Spleen (tissue), 7 donors: ENCODE data around the gene NKX2-1.

ENCODE experiments used
- CTCF ChIP-seq, 11 experiments: fragments of 200-600 bp in 7 of 11; fragments of 450-650 bp in 4 of 11; sonication (generic) in 4 of 11; IDR thresholded peaks in 8 of 11; conservative IDR thresholded peaks in 3 of 11; 1 replicate in 7 of 11; 2 replicates in 4 of 11; pipeline versions ENCODE4 v1.4.0 to v1.8.0; 2016 to 2021; ENCODE audit warnings: antibody characterized with exemption in 11 of 11, inconsistent platforms in 4 of 11, mild to moderate bottlenecking in 1 of 11
- POLR2A ChIP-seq, 3 donors: fragments of 450-650 bp; IDR thresholded peaks; one replicate each; pipeline ENCODE4 v1.5.1; 2017; ENCODE audit warnings: antibody characterized with exemption in 3 of 3, mild to moderate bottlenecking in 1 of 3
- donor health status: DM: no; HTN: no; CAD: no; lungs with moderate emphysema.
- donor health status: DM: no; HTN: no; CAD: no.
- donor health status: DM: no; HTN: no; CAD: no.

DNA sequence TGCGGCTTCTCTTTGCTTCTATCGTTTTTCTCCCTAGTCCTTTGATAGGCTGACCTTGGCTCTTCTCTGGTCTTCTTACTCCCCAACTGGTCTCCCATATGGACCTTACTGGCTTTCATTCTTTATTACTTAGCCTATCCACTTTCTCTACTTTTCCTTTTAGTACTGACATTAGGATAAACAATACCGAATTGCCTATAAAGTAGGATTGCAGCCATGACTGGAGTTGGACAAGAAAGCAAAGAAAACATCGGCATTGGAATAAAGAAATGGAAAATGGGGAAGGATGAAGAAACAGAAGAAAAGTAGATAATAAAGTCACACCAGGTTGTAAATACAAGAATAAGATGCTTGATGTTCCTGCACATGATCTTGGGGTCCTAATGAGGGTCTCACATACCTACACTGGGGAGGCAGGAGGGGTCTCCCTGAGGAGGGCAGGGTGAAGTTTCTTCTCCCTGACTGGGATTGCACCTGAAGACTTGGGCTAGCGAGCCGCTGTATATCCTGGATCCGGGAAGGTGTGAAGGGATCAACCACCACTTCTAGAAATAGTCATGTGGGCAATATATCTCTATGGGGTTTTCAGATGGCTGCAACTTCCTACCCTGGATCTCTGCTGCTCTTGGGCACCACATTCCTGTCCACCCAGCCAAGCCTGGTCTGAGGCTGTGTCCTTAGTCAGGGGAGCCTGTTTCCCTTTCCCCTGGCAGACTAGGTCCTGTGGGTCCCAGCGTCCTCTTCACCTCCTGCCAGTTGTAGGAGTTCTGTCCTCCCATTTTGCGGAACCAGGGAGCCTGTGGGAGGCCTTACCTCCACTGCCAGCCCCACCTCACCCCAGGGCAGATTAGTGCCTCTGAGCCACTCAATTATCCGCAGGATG, 13.1 kb downstream of the NKX2-1 start:
- TF ChIP-seq CTCF (IDR thresholded peaks at IDR 0.05 in 8 of 11, conservative IDR thresholded peaks at IDR 0.05 in 3 of 11) (no peak), POLR2A (IDR thresholded peaks at IDR 0.05) (no peak)
